Activated CD4-positive, CD25-positive, alpha-beta regulatory T cell treated with anti-CD3 and anti-CD28 coated beads, Interleukin-2, amount 50 U/mL, for 16 hours (primary cell): ENCODE measurements around the gene PCDHGA7.
"Not testable (repeated sequence)": the region's sequence is repeated elsewhere in the genome, so short reads cannot be mapped to it uniquely, and the experiment has no call there.

Source experiments
- DNase-seq: peaks from one replicate; pipeline ENCODE4 v3.0.0-alpha.2; 2020; ENCODE audit warnings: low read depth, low spot score

Gene PCDHGA7

GRCh38 chr5:141430332-141431113, 48.0 kb downstream of the PCDHGA7 start, which contains the start of gene PCDHGA12:
PCDHGA12 (plus strand) TSS chr5:141430507; CDS start chr5:141430760, 253 bp downstream.
- DNase-seq, result no peak

DNA sequence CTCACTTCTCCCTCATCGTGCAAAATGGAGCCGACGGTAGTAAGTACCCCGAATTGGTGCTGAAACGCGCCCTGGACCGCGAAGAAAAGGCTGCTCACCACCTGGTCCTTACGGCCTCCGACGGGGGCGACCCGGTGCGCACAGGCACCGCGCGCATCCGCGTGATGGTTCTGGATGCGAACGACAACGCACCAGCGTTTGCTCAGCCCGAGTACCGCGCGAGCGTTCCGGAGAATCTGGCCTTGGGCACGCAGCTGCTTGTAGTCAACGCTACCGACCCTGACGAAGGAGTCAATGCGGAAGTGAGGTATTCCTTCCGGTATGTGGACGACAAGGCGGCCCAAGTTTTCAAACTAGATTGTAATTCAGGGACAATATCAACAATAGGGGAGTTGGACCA, 48.7 kb downstream of the PCDHGA7 start:
- no peak for DNase-seq

DNA sequence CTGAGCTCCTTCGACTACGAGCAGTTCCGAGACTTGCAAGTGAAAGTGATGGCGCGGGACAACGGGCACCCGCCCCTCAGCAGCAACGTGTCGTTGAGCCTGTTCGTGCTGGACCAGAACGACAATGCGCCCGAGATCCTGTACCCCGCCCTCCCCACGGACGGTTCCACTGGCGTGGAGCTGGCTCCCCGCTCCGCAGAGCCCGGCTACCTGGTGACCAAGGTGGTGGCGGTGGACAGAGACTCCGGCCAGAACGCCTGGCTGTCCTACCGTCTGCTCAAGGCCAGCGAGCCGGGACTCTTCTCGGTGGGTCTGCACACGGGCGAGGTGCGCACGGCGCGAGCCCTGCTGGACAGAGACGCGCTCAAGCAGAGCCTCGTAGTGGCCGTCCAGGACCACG, 49.8 kb downstream of the PCDHGA7 start:
- not testable (repeated sequence) for DNase-seq

GRCh38 chr5:141432726-141433125, 50.2 kb downstream of the PCDHGA7 start:
- not testable (repeated sequence) for DNase-seq

DNA sequence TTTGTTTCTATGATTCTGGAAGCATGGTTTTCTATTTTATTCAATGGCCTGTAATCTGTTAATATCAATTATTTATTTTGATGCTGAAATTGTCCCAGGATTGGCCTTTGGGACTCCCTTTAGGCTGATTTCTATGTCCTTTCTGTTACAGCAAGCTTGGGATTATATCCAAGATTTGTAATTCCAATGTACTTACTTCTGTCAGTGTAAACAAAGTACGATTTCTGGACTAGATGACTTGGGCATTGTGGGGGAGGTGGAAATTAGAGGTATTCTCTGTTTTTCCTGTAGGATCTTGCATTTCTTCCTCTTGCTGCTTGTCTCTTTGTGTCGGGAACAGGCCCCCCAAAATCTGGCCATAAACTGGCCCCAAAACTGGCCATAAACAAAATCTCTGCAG, 51.5 kb downstream of the PCDHGA7 start:
- DNase-seq, result no peak
